C4-2B (cell line): ENCODE data around the gene AGAP6.
"Not testable (repeated sequence)": the region's sequence is repeated elsewhere in the genome, so short reads cannot be mapped to it uniquely, and the experiment has no call there.

Source experiments
- CTCF ChIP-seq: fragments of 450-650 bp; conservative IDR thresholded peaks from 2 replicates; pipeline ENCODE4 v1.5.1; 2017; ENCODE audit warnings: mild to moderate bottlenecking
- ZFX ChIP-seq: fragments of 450-650 bp; IDR thresholded peaks from 2 replicates; pipeline ENCODE4 v1.6.1; 2017

GRCh38 chr10:50052778-50053376 is 64.7 kb downstream of the AGAP6 start:
- TF ChIP-seq CTCF, ZFX: not testable (repeated sequence)
